Inflammatory macrophage treated with lipopolysaccharide for 4 hours (primary cell): ENCODE measurements around the gene DROSHA.

Source experiments
- DNase-seq: peaks from one replicate; pipeline ENCODE4 v3.0.0-alpha.2; 2020

Gene DROSHA

GRCh38 chr5:31530541-31531265 is 1.2 kb downstream of the DROSHA start:
- DNase-seq, result peak; percentile 23

GRCh38 chr5:31523041-31523440 is 8.9 kb downstream of the DROSHA start:
- no peak for DNase-seq

- DNase-seq, result no peak
These were observed 15.1 kb downstream of the DROSHA start for GRCh38 chr5:31516802-31517201.

- no peak for DNase-seq
These were observed 20.6 kb downstream of the DROSHA start for GRCh38 chr5:31511305-31511704.

GRCh38 chr5:31504529-31504928 is 27.4 kb downstream of the DROSHA start:
- DNase-seq, result no peak

GRCh38 chr5:31502506-31502905 is 29.4 kb downstream of the DROSHA start:
- DNase-seq, result no peak

GRCh38 chr5:31500256-31500655 is 31.6 kb downstream of the DROSHA start:
- DNase-seq, result no peak

GRCh38 chr5:31496891-31497290 is 35.0 kb downstream of the DROSHA start:
- no peak for DNase-seq

GRCh38 chr5:31496301-31496700 is 35.6 kb downstream of the DROSHA start:
- DNase-seq, result no peak

GRCh38 chr5:31495336-31495735 is 36.6 kb downstream of the DROSHA start:
- DNase-seq, result no peak

GRCh38 chr5:31492869-31493268 is 39.0 kb downstream of the DROSHA start:
- no peak for DNase-seq

- no peak for DNase-seq
These were observed 44.4 kb downstream of the DROSHA start for GRCh38 chr5:31487506-31487905.

- no peak for DNase-seq
These were observed 45.5 kb downstream of the DROSHA start for GRCh38 chr5:31486441-31486840.

GRCh38 chr5:31485376-31486207 is 46.3 kb downstream of the DROSHA start:
- DNase-seq, result no peak

- DNase-seq, result no peak
These were observed 50.2 kb downstream of the DROSHA start for GRCh38 chr5:31481531-31482165.

GRCh38 chr5:31479706-31480105 is 52.2 kb downstream of the DROSHA start:
- no peak for DNase-seq

- no peak for DNase-seq
These were observed 53.0 kb downstream of the DROSHA start for GRCh38 chr5:31478901-31479300.

GRCh38 chr5:31477971-31478370 is 53.9 kb downstream of the DROSHA start:
- no peak for DNase-seq

- DNase-seq, result no peak
These were observed 54.4 kb downstream of the DROSHA start for GRCh38 chr5:31477516-31477915.

- DNase-seq, result no peak
These were observed 55.2 kb downstream of the DROSHA start for GRCh38 chr5:31476738-31477141.

GRCh38 chr5:31471916-31472315 is 60.0 kb downstream of the DROSHA start:
- no peak for DNase-seq

- no peak for DNase-seq
These were observed 60.9 kb downstream of the DROSHA start for GRCh38 chr5:31471040-31471439.

GRCh38 chr5:31470608-31471007 is 61.3 kb downstream of the DROSHA start:
- peak; percentile 12 for DNase-seq

GRCh38 chr5:31469886-31470285 is 62.0 kb downstream of the DROSHA start:
- no peak for DNase-seq
